GM18873 (cell line): ENCODE data around the gene LCLAT1.
"Not testable (repeated sequence)": the region's sequence is repeated elsewhere in the genome, so short reads cannot be mapped to it uniquely, and the experiment has no call there.

Experiments used
- ATAC-seq: cut with Tn5 transposase; IDR thresholded peaks from one replicate; pipeline ENCODE4 v1.9.1; 2021; ENCODE audit warnings: mild to moderate bottlenecking, moderate library complexity, moderate number of reproducible peaks; ENCODE audit not compliant: unreplicated experiment, low FRiP score

The LCLAT1 gene

DNA sequence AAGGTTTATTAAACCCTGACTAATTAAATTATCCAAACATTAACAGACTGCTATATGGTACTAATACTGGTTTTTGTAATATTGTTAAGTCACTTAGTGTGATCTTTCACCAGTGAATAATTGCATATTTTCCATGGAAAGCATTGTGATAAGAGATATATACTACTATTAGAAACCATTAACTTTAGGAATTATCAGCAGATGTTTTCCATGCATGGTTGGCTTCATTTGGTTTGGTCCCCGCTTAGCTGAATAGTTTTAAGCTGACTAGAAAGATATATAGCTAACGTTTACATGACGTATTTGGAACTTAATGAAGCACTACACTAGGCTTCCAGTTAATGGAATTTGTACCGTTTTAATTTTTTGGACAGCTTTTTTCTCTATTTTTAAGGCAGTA is 37.9 kb downstream of the LCLAT1 start:
- ATAC-seq = no peak

DNA sequence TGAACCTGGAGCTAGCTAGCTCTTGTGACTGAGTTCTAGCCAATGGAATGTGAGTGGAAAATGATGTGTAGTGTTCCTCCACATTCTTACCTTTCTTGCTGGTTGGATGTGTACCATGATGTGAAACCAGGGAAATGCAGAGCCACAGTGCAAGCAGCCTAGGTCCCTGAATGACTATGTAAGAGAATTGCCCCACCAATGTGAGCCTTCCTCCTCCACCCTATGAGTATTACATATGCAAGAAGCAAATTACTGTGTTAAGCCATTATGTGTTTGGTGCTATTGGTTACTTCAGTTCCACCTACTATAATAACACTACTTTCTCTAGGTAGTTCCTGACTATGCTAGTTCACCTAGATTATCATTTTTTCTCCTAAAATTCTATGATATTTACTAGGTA is 39.6 kb downstream of the LCLAT1 start:
- ATAC-seq = no peak

DNA sequence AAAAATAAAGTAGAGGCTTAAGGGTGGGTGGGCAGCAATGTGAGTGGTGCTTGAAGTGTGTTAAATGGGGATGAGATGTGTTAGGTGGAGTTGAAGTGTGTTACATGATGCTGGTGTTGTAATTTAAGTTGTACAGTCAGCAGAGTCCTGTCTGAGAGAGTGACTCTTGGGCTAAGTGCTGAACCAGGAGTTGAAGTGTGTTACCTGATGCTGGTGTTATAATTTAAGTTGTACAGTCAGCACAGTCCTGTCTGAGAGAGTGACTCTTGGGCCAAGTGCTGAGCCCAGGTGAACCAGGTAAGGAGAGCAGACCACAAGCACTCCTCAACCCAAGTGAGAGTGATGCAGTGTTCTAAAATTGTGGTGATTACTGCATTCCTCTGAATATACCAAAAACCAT is 40.6 kb downstream of the LCLAT1 start:
- ATAC-seq = no peak

DNA sequence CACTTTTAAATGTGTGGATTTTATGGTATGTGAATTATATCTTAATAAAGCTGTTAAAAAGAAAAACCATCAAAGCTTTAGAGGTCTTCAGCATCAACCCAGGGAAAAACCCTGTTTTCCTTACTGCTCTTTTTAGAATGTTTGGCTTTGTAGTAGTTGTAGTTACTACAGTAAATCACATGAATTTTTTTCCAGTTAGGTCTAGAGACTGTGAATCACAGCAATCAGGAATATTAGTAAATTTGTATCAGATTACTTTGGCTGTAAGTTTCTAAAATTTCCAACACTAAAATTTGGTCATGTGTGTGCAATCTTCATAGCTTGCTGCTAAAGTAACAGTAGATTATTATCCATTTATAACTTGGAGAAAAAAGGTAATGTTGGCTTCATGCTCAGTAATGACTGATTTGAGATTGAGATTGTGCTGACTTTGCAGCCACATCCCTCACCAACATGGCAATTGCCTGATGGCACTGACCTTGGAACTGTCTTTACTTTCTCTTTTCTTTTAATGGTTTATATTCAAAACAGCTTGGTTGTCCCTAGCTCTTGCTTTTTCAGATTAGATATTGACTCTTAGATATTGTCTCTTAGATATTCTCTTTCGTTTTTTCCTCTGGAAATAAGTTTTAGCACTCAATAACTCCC is 41.1 kb downstream of the LCLAT1 start:
- no peak for ATAC-seq

DNA sequence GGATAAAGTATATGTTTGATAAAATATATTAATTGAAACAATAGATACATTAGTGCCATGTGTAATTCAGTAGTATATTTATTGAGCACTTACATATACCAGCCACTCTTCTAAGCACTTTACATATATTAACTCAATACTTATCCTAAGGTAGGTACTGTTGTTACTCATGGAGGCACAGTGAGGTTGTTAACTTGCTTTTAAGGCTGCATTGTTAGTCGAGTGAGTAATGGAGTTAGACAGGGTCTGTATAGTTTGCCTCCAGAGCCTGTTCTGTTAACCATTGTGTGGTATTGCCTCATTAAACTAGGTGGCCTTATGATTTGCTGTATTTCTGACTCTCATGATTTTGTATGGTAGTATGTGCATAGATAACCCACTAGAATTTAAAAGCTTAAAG is 44.2 kb downstream of the LCLAT1 start:
- no peak for ATAC-seq

DNA sequence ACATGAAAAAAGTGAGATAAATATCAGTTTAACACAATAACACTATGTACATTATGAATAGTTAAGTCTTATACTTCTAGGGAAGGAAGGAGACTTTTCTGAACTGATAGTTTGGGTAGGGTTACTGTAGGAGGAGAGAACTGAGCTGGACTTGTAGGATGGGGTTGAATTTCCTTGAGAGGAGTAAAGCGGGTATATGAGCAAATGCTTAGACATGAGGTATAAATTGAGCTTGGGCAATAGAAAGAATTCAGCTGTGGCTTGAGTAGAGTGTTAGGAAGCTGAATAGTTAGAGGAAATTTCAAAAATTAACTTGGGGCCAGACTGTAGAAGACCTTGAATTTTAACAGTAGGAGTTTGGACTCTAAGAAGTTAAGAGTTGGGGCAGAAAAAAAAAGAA is 45.1 kb downstream of the LCLAT1 start:
- ATAC-seq = no peak

DNA sequence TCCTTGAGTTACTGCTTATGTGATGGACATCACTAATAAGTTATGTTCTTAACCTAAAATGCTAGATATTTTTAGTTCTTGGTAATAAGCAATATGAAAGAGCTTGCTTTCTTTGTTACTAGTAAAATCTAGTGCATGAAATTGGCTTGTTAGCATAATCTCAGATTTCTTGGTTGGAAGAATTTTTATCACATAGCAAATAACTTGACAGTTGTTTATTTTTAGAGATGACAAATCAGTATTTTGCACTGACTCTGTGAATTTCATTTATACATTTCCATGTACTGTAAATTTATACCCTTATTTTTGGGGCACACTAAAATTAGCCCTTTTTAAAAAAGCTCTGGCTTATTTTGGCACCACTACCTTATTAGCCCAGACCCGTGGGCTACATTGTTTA is 45.6 kb downstream of the LCLAT1 start:
- ATAC-seq = no peak

DNA sequence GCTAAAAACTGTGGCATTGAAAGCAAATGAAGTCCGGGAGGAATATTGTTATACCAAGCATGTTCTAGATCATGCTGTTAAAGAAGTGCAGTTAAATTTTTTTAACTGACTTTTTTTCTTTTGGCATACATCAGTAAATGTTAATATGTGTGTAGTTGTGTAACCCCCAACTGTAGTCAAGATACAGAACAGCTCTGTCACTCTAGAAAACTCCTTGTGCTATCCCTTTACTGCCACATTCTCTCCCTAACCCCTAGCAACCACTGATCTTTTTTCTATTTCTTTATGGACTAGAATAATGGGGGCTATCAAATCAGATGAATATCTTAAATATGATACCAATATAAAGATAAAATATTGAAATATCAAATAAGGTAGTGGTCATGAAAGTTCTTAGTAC is 46.4 kb downstream of the LCLAT1 start:
- ATAC-seq = no peak

DNA sequence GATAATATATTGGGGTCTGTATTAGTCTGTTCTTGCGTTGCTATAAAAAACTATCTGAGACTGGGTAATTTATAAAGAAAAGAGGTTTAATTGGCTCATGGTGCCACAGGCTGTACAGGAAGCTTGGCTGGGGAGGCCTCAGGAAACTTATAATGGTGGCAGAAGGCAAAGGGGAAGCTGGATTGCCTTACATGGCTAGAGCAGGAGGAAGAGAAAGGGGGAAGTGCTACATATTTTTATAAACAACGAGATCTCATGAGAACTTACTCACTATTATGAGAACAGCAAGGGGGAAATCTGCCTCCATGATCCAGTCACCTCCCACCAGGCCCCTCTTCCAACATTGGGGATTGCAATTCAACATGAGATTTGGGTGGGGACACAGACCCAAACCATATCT is 48.9 kb downstream of the LCLAT1 start:
- ATAC-seq = not testable (repeated sequence)

DNA sequence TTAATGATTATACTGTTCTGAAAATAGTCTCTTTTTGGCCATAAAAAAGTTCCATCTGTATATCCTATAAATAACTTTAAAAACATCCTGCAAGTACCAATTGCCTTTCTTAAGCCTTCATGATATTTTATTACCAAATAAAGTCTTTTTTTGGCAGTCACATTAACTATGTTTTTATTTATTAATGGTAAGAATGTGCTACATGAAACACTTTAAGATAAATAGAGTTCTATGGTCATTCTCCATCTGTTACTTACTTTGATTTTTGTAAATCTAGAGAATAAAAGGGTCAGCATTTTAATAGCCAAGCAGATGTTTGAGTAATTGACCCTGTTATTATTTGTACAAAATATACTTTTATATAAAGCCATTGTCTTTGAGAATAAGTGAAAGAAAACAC is 52.6 kb downstream of the LCLAT1 start:
- ATAC-seq = no peak

DNA sequence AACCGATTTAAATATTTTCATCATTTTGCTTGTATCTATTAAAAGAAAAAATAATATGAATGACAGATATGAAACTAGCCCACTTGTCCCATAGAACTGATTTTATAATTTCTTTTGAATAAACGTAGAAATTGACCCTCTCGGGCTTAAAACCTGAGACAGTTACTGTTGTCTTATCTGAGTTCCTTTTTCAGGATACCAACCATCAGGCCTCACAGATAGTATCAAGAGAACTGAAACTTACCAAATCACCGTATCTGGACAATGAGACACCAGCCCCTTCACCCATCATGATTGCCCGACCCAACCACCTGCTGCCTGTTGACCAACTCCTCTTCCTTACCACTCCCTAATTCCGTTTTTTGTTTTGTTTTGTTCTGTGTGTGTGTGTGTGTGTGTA is 53.7 kb downstream of the LCLAT1 start:
- no peak for ATAC-seq

DNA sequence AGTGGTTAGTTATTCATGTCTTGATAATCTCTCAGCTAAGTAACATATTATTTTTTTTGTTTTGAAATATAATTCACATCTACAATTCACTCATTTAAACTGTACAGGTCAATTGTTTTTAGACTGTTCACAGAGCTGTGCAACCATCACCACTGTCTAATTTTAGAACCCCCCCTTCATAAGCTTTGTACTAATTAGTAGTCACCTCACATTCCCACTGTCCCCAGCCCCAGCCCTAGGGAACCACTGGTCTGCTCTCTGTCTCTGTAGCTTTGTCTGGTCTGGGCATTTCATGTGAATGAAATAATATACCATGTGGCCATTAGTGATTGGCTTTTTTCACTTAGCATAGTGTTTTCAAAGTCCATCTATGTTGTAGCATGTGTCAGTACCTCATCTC is 55.3 kb downstream of the LCLAT1 start:
- ATAC-seq = no peak

DNA sequence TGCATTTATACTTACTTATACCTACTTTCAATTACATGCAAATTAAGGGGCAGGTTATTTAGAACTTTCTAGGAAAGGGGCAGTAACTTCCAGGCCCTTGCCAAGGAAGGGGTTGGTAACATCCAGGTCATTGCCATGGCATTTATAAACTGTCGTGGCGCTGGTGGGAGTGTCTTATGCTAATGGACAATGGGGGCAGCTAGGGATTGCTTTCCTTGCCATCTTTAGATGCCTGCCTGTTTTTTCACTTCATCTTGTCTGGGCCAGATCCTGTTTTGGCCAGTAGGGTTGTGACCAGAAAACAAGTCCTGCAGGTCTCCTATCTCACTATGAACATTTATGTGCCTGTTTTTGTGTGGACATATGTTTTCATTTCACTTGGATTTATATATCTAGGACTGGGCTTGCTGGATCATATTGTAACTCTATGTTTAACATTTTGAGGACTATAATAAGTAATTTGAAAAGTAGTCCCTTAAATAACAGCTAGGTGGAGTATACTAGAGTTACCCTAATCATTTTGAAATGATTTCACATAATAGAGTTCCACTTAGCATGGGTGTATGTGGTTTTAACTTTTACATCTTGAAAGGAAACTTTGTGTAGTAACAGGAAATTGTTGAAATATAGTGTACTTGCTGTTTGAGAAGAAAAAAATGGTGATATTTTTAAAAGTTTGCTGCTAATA is 56.1 kb downstream of the LCLAT1 start:
- no peak for ATAC-seq

DNA sequence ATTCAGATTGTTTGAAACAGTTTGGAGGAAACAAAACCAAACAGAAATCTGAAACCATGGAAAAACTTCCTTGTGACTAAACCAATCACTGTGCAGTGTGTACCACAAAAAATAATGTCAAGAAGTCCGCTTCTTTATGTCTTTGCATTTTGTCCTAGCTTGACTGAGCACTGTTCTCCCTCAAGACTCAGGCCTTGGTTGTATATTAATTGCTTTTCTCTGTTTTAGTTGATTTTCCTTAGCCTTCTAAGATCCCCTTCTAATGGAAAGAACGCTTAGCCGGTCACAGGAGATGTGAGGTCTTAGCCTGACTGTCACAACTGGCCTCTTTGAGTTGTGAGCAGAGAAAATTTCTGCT is 56.6 kb downstream of the LCLAT1 start:
- no peak for ATAC-seq

DNA sequence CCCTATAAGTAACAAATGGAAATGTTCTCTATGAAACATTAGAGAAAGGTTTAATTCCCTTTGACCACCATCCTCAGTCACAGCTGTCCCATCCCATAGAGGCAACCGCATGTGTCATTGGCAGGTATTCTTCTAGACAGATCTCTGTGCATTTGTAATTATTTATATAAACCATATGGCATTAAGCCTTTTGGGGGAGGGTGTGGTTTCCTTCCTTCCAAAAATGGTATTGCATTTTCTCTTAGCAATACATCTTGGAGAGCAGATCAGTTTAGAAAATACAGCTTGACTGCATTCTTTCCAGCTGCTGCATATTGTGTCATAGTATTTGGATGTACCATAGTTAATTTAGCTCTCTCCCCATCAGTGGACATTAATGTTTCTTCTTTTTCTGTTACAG is 57.7 kb downstream of the LCLAT1 start:
- ATAC-seq = no peak

DNA sequence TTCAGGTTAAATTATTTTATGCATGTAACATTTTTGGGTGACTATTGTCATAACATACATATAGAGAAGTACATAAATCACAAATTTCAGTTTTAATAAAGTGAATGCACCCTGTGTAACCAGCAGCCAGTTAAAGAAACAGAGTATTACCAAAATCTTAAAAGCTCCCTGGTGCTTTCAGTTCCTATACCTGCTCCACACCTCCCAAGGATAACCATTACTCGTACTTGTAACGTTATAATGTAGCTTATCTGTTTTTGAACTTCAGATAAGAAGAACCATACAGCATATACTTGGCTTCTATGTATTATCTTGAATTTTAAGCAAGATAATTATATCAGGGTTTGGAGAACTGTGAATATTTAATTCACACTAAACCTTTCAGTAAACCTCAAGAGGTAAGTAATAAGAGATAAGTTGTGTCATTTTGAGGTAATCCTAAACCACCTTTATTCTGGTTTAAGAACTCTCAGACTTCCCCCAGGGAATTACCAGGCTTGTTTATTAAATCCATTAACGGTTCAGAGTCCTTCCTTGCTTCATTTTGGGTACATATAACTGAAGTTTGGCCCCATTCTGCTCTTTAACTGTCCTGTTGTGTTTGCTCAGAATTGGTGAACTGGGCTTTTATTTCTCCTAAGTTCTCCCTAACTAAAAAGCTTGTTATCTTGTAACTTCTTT is 58.6 kb downstream of the LCLAT1 start:
- ATAC-seq = no peak

DNA sequence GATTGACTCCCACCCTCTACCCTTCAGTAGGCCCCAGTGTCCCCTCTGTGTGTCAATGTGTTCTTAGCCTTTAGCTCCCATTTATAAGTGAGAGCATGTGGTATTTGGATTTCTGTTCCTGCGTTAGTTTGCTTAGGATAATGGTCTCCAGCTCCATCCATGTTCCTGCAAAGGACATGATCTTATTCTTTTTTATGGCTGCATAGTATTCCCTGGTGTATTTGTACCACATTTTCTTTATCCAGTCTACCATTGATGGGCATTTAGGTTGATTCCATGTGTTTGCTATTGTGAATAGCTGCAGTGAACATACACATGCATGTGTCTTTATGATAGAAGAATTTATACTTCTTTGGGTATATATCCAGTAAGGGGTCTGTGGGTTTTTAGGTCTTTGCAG is 60.4 kb downstream of the LCLAT1 start:
- not testable (repeated sequence) for ATAC-seq

DNA sequence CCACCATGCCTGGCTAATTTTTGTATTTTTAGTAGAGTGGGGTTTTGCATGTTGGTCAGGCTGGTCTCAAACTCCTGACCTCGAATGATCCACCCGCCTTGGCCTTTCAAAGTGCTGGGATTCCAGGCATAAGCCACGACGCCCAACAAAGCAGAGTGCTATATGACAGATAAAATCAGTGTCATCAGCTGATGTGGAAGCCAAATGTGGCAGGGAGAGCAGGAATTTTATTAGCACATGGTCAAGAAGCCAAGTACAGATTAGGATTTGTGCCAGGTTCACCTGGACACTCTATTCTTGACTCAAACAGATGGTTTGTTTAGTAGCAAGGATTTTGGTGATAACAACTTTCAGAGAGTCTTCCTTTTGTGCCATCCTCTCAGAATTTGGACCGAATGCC is 62.7 kb downstream of the LCLAT1 start:
- ATAC-seq = no peak

DNA sequence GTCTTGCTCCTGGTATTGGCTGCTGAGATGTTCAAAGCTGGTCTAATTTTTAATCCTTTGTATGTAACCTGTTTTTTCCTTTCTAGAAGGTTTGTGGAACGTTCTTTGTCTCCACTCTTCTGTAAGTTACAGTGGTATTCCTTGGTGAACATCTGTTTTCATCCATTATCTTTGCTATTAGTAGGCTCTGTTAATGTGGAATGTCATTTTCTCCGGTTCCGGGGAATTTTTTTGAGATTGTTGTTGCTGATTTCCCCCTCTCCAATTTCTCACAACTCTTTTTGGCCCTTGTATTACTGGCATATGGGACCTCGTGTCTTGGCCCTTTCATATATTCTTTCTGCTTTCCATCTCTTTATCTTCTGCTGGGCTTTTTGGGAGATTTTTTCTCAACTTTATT is 63.4 kb downstream of the LCLAT1 start:
- no peak for ATAC-seq

DNA sequence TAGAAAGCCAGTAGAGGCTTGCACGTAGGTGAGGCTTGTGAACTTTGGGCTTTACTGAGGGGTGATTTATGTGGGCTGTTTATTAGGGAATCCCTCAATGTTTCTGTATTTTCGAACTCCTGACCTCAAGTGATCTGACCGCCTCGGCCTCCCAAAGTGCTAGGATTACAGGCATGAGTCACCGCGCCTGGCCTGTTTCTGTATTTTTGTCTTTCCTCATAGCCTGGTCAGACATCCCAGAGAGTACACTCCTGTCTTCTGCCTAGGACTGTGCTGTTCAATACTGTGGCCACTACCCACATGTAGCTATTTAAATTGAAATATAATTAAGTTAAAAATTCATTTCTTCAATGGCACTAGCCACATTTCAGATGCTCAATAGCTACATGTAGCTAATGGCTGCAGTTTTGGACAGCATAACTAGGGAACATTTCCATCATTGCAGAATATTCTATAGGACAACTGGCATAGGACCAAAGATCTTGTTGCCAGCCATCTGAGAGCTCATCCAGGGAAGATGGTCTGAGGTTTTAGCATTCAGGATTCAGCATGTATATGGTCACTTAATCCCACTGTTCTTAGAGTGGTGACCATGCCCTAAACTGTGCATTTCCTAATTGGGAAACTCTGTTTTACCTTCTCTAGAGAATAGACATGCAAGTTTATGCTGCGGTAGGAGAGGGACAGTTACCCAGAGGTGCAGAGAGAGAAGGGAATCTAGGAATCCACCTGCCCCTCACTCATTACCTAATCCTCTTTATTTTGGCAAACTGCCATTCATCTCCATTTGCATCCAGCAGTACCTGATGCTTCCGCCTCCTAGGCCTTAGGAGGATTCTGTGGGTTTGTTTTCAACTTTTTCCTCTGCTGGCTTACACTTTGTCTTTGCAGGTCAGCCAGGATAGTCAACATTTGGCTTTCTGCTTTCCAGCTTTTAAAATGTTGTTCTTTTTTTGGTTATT is 64.4 kb downstream of the LCLAT1 start:
- no peak for ATAC-seq
